HEK293T (cell line): Measurements from ENCODE around the gene KYAT1.
"Not testable (repeated sequence)": the region's sequence is repeated elsewhere in the genome, so short reads cannot be mapped to it uniquely, and the experiment has no call there.

Source experiments
- CTCF ChIA-PET: fragments of 350-600 bp; formaldehyde crosslinking; extraction: SDS; loops from one replicate; lab custom pipeline; 2021; ENCODE audit warnings: antibody characterized with exemption, inconsistent platforms; lab: Yijun Ruan, JAX
- POLR2A ChIA-PET: fragments of 350-600 bp; formaldehyde crosslinking; extraction: SDS; loops from one replicate; lab custom pipeline; 2020; ENCODE audit warnings: antibody characterized with exemption, inconsistent platforms; lab: Yijun Ruan, JAX
- DNase-seq: peaks from one replicate; pipeline ENCODE4 v3.0.0; 2012; ENCODE audit warnings: mixed read lengths; ENCODE audit errors: extremely low spot score
- ARNT ChIP-seq: fragments of 450-650 bp; IDR thresholded peaks from 2 replicates; pipeline ENCODE4 v1.6.1; 2017; ENCODE audit warnings: mild to moderate bottlenecking
- BHLHE40 ChIP-seq: fragments of 450-650 bp; IDR thresholded peaks from 2 replicates; pipeline ENCODE4 v1.6.1; 2016; ENCODE audit warnings: mild to moderate bottlenecking, moderate library complexity, borderline replicate concordance
- CTBP1 ChIP-seq: fragments of 450-650 bp; IDR thresholded peaks from 2 replicates; pipeline ENCODE4 v1.6.1; 2016; ENCODE audit warnings: borderline replicate concordance
- ELF4 ChIP-seq: fragments of 450-650 bp; IDR thresholded peaks from 2 replicates; pipeline ENCODE4 v1.6.1; 2017; ENCODE audit warnings: antibody characterized with exemption
- FOXA1 ChIP-seq: fragments of 450-650 bp; IDR thresholded peaks from 2 replicates; pipeline ENCODE4 v1.6.1; 2016; ENCODE audit warnings: mild to moderate bottlenecking
- FOXK2 ChIP-seq: fragments of 450-650 bp; IDR thresholded peaks from 2 replicates; pipeline ENCODE4 v1.6.1; 2016; ENCODE audit warnings: mild to moderate bottlenecking
- FOXM1 ChIP-seq: fragments of 450-650 bp; IDR thresholded peaks from 2 replicates; pipeline ENCODE4 v1.6.1; 2017; ENCODE audit warnings: mild to moderate bottlenecking, borderline replicate concordance
- HDGF ChIP-seq: fragments of 450-650 bp; IDR thresholded peaks from 2 replicates; pipeline ENCODE4 v1.6.1; 2017; ENCODE audit warnings: antibody characterized with exemption, borderline replicate concordance
- L3MBTL2 ChIP-seq: fragments of 450-650 bp; conservative IDR thresholded peaks from 2 replicates; pipeline ENCODE4 v1.6.1; 2016; ENCODE audit warnings: mild to moderate bottlenecking
- LEF1 ChIP-seq: fragments of 450-650 bp; IDR thresholded peaks from 2 replicates; pipeline ENCODE4 v1.6.1; 2017; ENCODE audit warnings: mild to moderate bottlenecking, borderline replicate concordance
- NFRKB ChIP-seq: fragments of 450-650 bp; IDR thresholded peaks from 2 replicates; pipeline ENCODE4 v1.6.1; 2016; ENCODE audit warnings: mild to moderate bottlenecking, moderate library complexity
- PKNOX1 ChIP-seq: fragments of 450-650 bp; IDR thresholded peaks from 2 replicates; pipeline ENCODE4 v1.6.1; 2016
- SP1 ChIP-seq: fragments of 450-650 bp; IDR thresholded peaks from 2 replicates; pipeline ENCODE4 v1.6.1; 2017
- SUZ12 ChIP-seq: fragments of 450-650 bp; IDR thresholded peaks from 2 replicates; pipeline ENCODE4 v1.6.1; 2016; ENCODE audit warnings: mild to moderate bottlenecking
- TARDBP ChIP-seq: fragments of 450-650 bp; IDR thresholded peaks from 2 replicates; pipeline ENCODE4 v1.6.1; 2016
- ZNF384 ChIP-seq: fragments of 450-650 bp; IDR thresholded peaks from 2 replicates; pipeline ENCODE4 v1.6.1; 2016

KYAT1 gene

GRCh38 chr9:128807827-128808226 lies 73.9 kb downstream of the KYAT1 start:
- CTCF ChIA-PET = no interaction called here
- POLR2A ChIA-PET = interaction anchor here (3.2 kb wide), 1 partner anchor 11 kb away, joined by 16 read pairs; the partner anchor contains the start of gene ENDOG
- DNase-seq = no peak
- no peak for TF ChIP-seq ZNF384
- TF ChIP-seq FOXM1 = no peak
- no peak for TF ChIP-seq BHLHE40

- no peak for DNase-seq
- CTCF ChIA-PET = no interaction called here
- POLR2A ChIA-PET = interaction anchor here (1.8 kb wide), 1 partner anchor 17 kb away, joined by 4 read pairs; no protein-coding TSS in a partner anchor
- TF ChIP-seq L3MBTL2 = no peak
- TF ChIP-seq NFRKB = no peak
- TF ChIP-seq SP1 = no peak
- TF ChIP-seq FOXK2 = no peak
- no peak for TF ChIP-seq ELF4
- TF ChIP-seq PKNOX1 = no peak
- no peak for TF ChIP-seq ARNT
- TF ChIP-seq BHLHE40 = no peak
- no peak for TF ChIP-seq LEF1
- no peak for TF ChIP-seq FOXA1
- TF ChIP-seq SUZ12 = no peak
- TF ChIP-seq ZNF384 = no peak
- TF ChIP-seq HDGF = no peak
- TF ChIP-seq TARDBP = no peak
These were observed 76.1 kb downstream of the KYAT1 start for GRCh38 chr9:128805661-128806060.

GRCh38 chr9:128802482-128802881 lies 79.3 kb downstream of the KYAT1 start:
- DNase-seq = no peak
- CTCF ChIA-PET = no interaction called here
- POLR2A ChIA-PET = interaction anchor here (1.4 kb wide), 1 partner anchor 9 kb away, joined by 5 read pairs; no protein-coding TSS in a partner anchor
- TF ChIP-seq PKNOX1 (no peak), FOXA1 (no peak), FOXM1 (no peak)

GRCh38 chr9:128800061-128800460 lies 81.7 kb downstream of the KYAT1 start:
- ChIA-PET POLR2A (interaction anchor here (1.0 kb wide), 1 partner anchor 143 kb away, joined by 3 read pairs; no protein-coding TSS in a partner anchor), CTCF (interaction anchor here (0.6 to 1.5 kb wide), 2 partner anchors 9 to 18 kb away, joined by 3 read pairs; partner anchors contain the start of gene ENDOG)
- TF ChIP-seq FOXA1 (no peak), FOXM1 (no peak), L3MBTL2 (no peak), ZNF384 (no peak), ELF4 (no peak)
- no peak for DNase-seq

GRCh38 chr9:128798896-128799295 lies 82.9 kb downstream of the KYAT1 start:
- CTCF ChIA-PET = interaction anchor here (1.5 kb wide), 1 partner anchor 10 kb away, joined by 3 read pairs; no protein-coding TSS in a partner anchor
- POLR2A ChIA-PET = interaction anchor here (1.0 kb wide), 1 partner anchor 141 kb away, joined by 3 read pairs; no protein-coding TSS in a partner anchor
- TF ChIP-seq HDGF (no peak), SP1 (no peak), NFRKB (no peak), FOXA1 (no peak), ZNF384 (no peak), CTBP1 (no peak), FOXK2 (no peak), TARDBP (no peak), BHLHE40 (no peak), ELF4 (no peak), L3MBTL2 (no peak), FOXM1 (no peak)
- DNase-seq = no peak

GRCh38 chr9:128794961-128795360 lies 86.8 kb downstream of the KYAT1 start:
- POLR2A ChIA-PET = not testable (repeated sequence)
- CTCF ChIA-PET = interaction anchor here (0.6 kb wide), 2 partner anchors 69 to 106 kb away, joined by 3 read pairs; partner anchors contain the start of gene SET

GRCh38 chr9:128792978-128793686 lies 88.6 kb downstream of the KYAT1 start:
- no peak for TF ChIP-seq FOXM1
- CTCF ChIA-PET = interaction anchor here (1.0 kb wide), 1 partner anchor 60 kb away, joined by 3 read pairs; no protein-coding TSS in a partner anchor
- DNase-seq = no peak
- POLR2A ChIA-PET = interaction anchor here (1.6 to 2.3 kb wide), 2 partner anchors 10 to 25 kb away, joined by 5 to 10 read pairs; partner anchors contain the start of gene ENDOG

More at GRCh38 chr9:128794961-128795360, 86.8 kb downstream of the KYAT1 start:
- not testable (repeated sequence) for DNase-seq
